ENCODE measurements around the gene VPREB3.
A peak's percentile ranks its signal among the peaks of the same experiment; 100 is the strongest.

VPREB3 gene

GRCh38 chr22:23780146-23780748 is 26.0 kb upstream of the VPREB3 start:
- H3K4me1 ChIP-seq (ENCODE audit: control insufficient read depth, insufficient read depth, low read length) = peaks cover 15% of the 10 kb centered on the region
- no peak overlapping the region for H3K9ac ChIP-seq (ENCODE audit: low read length)
- no peaks in the 10 kb centered on the region for H3K9me3 ChIP-seq (ENCODE audit: control insufficient read depth, low read length)
- H3K27me3 ChIP-seq (ENCODE audit: control insufficient read depth, insufficient read depth, low read length) = peaks cover 1% of the 10 kb centered on the region
- H3K4me3 ChIP-seq (ENCODE audit: low read length) = no peak overlapping the region
- no peaks in the 10 kb centered on the region for H3K36me3 ChIP-seq (ENCODE audit: control insufficient read depth, insufficient read depth, low read length)

- H3K9ac ChIP-seq (ENCODE audit: low read length) = no peak overlapping the region
Observed at GRCh38 chr22:23779731-23780130, 25.5 kb upstream of the VPREB3 start.

DNA sequence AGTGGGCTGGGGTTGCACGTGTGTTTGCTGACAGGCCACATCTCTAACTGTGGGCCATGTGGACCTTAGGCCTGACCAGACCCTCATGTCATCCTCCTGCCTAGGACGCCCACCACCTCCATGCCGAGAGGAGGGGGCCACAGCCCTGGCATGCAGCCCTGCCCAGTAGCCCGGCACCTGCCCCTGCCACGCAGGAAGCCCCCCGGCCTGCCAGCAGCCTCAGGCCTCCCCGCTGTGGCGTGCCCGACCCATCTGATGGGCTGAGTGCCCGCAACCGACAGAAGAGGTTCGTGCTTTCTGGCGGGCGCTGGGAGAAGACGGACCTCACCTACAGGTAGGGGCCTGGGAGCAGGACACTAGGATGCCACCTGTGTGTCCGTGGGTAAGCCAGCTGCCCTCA is 24.9 kb upstream of the VPREB3 start:
- H3K4me3 ChIP-seq (ENCODE audit: low read length) = no peak overlapping the region

More at GRCh38 chr22:23779731-23780130, 25.5 kb upstream of the VPREB3 start:
- Histone ChIP-seq H3K36me3 (ENCODE audit: control insufficient read depth, insufficient read depth, low read length) (no peaks in the 10 kb centered on the region), H3K9me3 (ENCODE audit: control insufficient read depth, low read length) (no peaks in the 10 kb centered on the region), H3K27me3 (ENCODE audit: control insufficient read depth, insufficient read depth, low read length) (peaks cover 3% of the 10 kb centered on the region), H3K4me1 (ENCODE audit: control insufficient read depth, insufficient read depth, low read length) (peaks cover 19% of the 10 kb centered on the region), H3K4me3 (ENCODE audit: low read length) (no peak overlapping the region)

DNA sequence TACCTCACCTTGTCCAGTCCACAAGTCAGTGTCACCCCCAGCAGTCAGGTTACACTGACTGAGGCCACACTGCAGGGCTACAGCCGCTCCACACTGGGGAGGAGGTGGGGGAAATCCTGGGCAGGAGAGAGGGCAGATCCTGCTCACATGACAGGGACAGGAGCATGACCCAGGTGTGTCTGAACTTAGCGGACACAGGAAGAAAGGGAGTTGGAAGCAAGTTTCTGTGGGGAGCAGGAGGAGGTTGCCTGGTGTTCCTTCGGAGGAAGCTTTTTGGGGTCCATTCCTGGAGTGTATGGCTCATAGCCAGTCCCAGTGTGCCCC is 24.3 kb upstream of the VPREB3 start:
- Histone ChIP-seq H3K27me3 (ENCODE audit: control insufficient read depth, insufficient read depth, low read length) (peaks cover 14% of the 10 kb centered on the region), H3K36me3 (ENCODE audit: control insufficient read depth, insufficient read depth, low read length) (no peaks in the 10 kb centered on the region), H3K9ac (ENCODE audit: low read length) (no peak overlapping the region), H3K9me3 (ENCODE audit: control insufficient read depth, low read length) (no peaks in the 10 kb centered on the region), H3K4me3 (ENCODE audit: low read length) (no peak overlapping the region), H3K4me1 (ENCODE audit: control insufficient read depth, insufficient read depth, low read length) (peaks cover 15% of the 10 kb centered on the region)

More for the DNA sequence above, 24.9 kb upstream of the VPREB3 start:
- H3K27me3 ChIP-seq (ENCODE audit: control insufficient read depth, insufficient read depth, low read length) = peaks cover 8% of the 10 kb centered on the region
- no peaks in the 10 kb centered on the region for H3K36me3 ChIP-seq (ENCODE audit: control insufficient read depth, insufficient read depth, low read length)
- no peaks in the 10 kb centered on the region for H3K9me3 ChIP-seq (ENCODE audit: control insufficient read depth, low read length)
- peaks cover 19% of the 10 kb centered on the region for H3K4me1 ChIP-seq (ENCODE audit: control insufficient read depth, insufficient read depth, low read length)
- no peak overlapping the region for H3K9ac ChIP-seq (ENCODE audit: low read length)

- Histone ChIP-seq H3K36me3 (ENCODE audit: control insufficient read depth, insufficient read depth, low read length) (no peaks in the 10 kb centered on the region), H3K9me3 (ENCODE audit: control insufficient read depth, low read length) (no peaks in the 10 kb centered on the region), H3K27me3 (ENCODE audit: control insufficient read depth, insufficient read depth, low read length) (peaks cover 20% of the 10 kb centered on the region), H3K4me1 (ENCODE audit: control insufficient read depth, insufficient read depth, low read length) (peaks cover 17% of the 10 kb centered on the region), H3K4me3 (ENCODE audit: low read length) (no peak overlapping the region), H3K9ac (ENCODE audit: low read length) (no peak overlapping the region)
Observed at GRCh38 chr22:23777776-23778576, 23.8 kb upstream of the VPREB3 start.

GRCh38 chr22:23775779-23776375 is 21.7 kb upstream of the VPREB3 start:
- Histone ChIP-seq H3K36me3 (ENCODE audit: control insufficient read depth, insufficient read depth, low read length) (no peaks in the 10 kb centered on the region), H3K9ac (ENCODE audit: low read length) (no peak overlapping the region), H3K27me3 (ENCODE audit: control insufficient read depth, insufficient read depth, low read length) (peaks cover 21% of the 10 kb centered on the region), H3K4me1 (ENCODE audit: control insufficient read depth, insufficient read depth, low read length) (peaks cover 27% of the 10 kb centered on the region), H3K4me3 (ENCODE audit: low read length) (no peak overlapping the region), H3K9me3 (ENCODE audit: control insufficient read depth, low read length) (no peaks in the 10 kb centered on the region)

DNA sequence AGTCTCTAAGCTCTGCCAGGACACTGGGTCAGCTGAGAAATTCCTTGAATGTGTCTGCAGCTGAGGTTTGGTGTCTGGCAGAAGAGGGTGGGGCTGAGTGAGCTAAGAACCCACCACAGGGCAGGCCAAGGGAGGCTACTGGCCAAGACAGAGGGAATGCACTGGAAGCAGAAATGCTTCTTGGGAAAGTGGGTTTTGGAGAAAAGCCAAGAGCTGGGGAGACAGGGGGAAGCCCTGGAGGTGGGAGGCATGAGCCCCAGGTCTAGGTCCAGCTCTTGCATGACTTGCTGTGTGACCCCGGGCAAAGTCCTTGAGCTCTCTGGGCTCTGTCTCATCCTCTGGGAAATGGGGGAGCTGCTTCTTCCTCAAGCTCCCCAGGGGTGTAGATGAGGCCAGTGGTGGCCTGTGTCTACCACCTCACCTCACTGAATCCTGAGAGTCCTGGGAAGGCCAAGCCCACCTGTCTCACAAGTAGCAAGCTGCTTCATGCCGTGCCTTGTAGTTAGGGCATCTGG is 20.8 kb upstream of the VPREB3 start:
- Histone ChIP-seq H3K36me3 (ENCODE audit: control insufficient read depth, insufficient read depth, low read length) (no peaks in the 10 kb centered on the region), H3K4me1 (ENCODE audit: control insufficient read depth, insufficient read depth, low read length) (peaks cover 27% of the 10 kb centered on the region), H3K9ac (ENCODE audit: low read length) (no peak overlapping the region), H3K4me3 (ENCODE audit: low read length) (no peak overlapping the region), H3K9me3 (ENCODE audit: control insufficient read depth, low read length) (no peaks in the 10 kb centered on the region), H3K27me3 (ENCODE audit: control insufficient read depth, insufficient read depth, low read length) (peaks cover 21% of the 10 kb centered on the region)

DNA sequence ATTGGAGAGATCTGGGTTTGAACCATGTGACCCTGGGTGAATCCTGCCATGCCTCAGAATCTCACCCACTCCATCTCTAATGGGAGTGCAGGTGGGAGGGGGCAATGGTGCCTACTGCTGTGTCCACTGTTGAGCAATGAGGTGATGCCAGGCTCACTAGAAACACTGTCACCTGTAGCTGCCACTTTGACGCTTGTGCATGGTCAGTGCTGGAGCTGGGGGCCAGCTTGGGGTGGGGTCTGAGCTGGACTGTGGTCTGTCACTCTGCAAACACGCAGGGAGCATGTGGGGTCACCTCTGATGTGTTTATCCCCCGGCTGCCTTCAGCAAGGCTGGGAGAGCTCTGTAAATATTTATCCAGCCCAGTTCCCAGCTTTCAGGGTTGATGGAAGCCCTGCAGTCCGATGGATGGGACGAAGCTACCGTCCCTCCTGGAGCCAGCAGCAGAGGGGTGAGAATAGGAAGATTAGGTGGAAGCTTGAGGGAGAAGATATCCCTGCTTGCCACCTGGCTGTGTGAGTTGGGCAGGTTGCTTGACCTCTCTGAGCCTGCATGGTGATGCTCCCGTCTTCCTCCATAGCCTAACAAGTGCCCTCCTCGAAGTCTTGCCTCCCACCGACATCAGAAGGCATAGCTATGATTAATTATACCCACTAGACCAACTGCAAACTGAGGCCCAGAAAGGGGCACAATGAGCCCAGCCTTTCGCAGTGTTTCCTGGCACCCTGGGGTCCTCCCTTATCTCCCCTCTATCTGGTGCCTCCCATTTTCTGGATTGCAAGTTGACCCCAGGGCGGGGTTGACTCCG is 20.1 kb upstream of the VPREB3 start:
- Histone ChIP-seq H3K9me3 (ENCODE audit: control insufficient read depth, low read length) (no peaks in the 10 kb centered on the region), H3K4me1 (ENCODE audit: control insufficient read depth, insufficient read depth, low read length) (peaks cover 27% of the 10 kb centered on the region), H3K27me3 (ENCODE audit: control insufficient read depth, insufficient read depth, low read length) (peaks cover 21% of the 10 kb centered on the region), H3K4me3 (ENCODE audit: low read length) (no peak overlapping the region), H3K9ac (ENCODE audit: low read length) (no peak overlapping the region), H3K36me3 (ENCODE audit: control insufficient read depth, insufficient read depth, low read length) (no peaks in the 10 kb centered on the region)

DNA sequence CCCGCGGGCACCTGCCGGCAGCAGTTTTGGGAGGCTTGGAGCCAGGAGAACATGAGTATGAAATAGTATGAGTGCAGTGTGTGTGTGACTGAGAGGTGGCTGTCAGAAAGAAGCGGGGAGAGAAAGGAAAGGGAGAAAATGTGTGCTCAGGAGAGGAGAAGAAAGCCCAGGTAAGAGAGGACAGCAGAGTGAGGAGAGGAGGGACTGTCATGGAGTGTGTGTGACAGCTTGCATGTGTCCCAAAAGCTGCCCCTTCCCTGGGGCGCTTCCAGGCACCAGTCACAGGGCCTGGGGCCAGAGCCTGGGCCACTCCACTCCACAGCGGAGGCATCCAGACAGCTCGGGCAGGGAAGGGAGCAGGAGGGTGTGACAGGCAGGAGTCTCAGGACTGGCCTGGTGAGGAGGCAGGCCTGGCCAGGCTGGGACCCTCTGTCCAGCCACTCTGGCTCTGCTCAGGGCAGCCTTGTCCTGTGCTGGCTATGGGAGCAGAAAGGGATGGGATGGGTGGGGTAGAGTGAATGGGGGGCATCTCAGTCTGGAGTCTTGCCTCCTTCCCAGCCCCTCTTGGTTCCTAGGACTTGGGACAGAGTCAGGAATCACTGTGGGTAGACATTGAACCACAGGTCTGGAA is 19.4 kb upstream of the VPREB3 start:
- no peaks in the 10 kb centered on the region for H3K36me3 ChIP-seq (ENCODE audit: control insufficient read depth, insufficient read depth, low read length)
- no peaks in the 10 kb centered on the region for H3K9me3 ChIP-seq (ENCODE audit: control insufficient read depth, low read length)
- no peak overlapping the region for H3K9ac ChIP-seq (ENCODE audit: low read length)
- H3K4me1 ChIP-seq (ENCODE audit: control insufficient read depth, insufficient read depth, low read length) = peaks cover 27% of the 10 kb centered on the region
- H3K27me3 ChIP-seq (ENCODE audit: control insufficient read depth, insufficient read depth, low read length) = peaks cover 21% of the 10 kb centered on the region
- H3K4me3 ChIP-seq (ENCODE audit: low read length) = peak overlapping the region; percentile 41

GRCh38 chr22:23772649-23773473 is 18.6 kb upstream of the VPREB3 start, which contains the start of gene MMP11:
Gene MMP11 (plus strand): TSS chr22:23772849. CDS start chr22:23772871, 22 bp downstream.
- Histone ChIP-seq H3K4me1 (ENCODE audit: control insufficient read depth, insufficient read depth, low read length) (peaks cover 32% of the 10 kb centered on the region), H3K9me3 (ENCODE audit: control insufficient read depth, low read length) (no peaks in the 10 kb centered on the region), H3K9ac (ENCODE audit: low read length) (peak within 1 kb of the TSS; percentile 15), H3K4me3 (ENCODE audit: low read length) (peak within 1 kb of the TSS; percentile 41), H3K27me3 (ENCODE audit: control insufficient read depth, insufficient read depth, low read length) (peaks cover 21% of the 10 kb centered on the region), H3K36me3 (ENCODE audit: control insufficient read depth, insufficient read depth, low read length) (no peaks in the 10 kb centered on the region)

GRCh38 chr22:23772315-23772648 is 18.1 kb upstream of the VPREB3 start:
- no peak overlapping the region for H3K4me3 ChIP-seq (ENCODE audit: low read length)
- H3K36me3 ChIP-seq (ENCODE audit: control insufficient read depth, insufficient read depth, low read length) = no peaks in the 10 kb centered on the region
- H3K27me3 ChIP-seq (ENCODE audit: control insufficient read depth, insufficient read depth, low read length) = peaks cover 21% of the 10 kb centered on the region
- peaks cover 32% of the 10 kb centered on the region for H3K4me1 ChIP-seq (ENCODE audit: control insufficient read depth, insufficient read depth, low read length)
- H3K9me3 ChIP-seq (ENCODE audit: control insufficient read depth, low read length) = no peaks in the 10 kb centered on the region
- H3K9ac ChIP-seq (ENCODE audit: low read length) = peak overlapping the region; percentile 15
